ENCODE measurements around the gene VWA5B2. TPM values are rescaled to one million over a fixed set of nuclear protein-coding genes. Genes with fewer than 3 reads are reported as not detected.
A peak's percentile ranks its signal among the peaks of the same experiment; 100 is the strongest.

Gene VWA5B2
- total and polyA plus RNA-seq, 2 of the 13 experiments (the other 11 are each of a cell fraction or from before 2014, with no cell fraction given): 0.03 to 0.04 TPM

DNA sequence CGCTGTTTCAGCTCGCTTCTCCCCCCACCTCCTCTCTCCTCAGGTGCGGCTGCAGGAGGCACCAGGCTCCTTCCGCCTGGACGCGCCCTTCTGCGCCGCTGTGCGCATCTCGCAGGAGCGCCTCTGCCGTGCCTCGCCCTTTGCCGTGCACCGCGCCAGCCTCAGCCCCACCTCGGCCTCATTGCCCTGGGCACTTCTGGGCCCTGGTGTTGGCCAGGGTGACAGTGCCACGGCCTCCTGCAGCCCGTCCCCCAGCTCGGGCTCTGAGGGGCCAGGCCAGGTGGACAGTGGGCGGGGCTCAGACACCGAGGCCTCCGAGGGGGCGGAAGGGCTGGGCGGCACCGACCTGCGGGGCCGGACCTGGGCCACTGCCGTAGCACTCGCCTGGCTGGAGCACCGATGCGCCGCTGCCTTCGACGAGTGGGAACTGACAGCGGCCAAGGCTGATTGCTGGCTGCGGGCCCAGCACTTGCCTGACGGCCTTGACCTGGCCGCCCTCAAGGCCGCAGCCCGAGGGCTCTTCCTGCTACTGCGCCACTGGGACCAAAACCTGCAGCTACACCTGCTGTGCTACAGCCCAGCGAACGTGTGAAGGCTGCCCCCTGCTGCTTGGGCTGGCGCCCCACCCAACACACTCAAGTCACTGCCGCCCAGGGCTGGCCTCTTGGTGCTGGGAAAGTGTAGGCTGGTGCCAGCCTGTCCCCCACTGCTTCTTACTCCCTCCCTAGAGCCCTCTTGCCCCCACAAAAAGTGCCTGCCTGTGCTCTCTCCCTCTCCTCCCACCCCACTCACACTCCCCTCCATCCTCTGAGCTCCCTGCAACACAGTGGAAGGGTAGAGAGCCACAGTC, 12.3 kb downstream of the VWA5B2 start (continued):
- TF ChIP-seq, protein P1, sequence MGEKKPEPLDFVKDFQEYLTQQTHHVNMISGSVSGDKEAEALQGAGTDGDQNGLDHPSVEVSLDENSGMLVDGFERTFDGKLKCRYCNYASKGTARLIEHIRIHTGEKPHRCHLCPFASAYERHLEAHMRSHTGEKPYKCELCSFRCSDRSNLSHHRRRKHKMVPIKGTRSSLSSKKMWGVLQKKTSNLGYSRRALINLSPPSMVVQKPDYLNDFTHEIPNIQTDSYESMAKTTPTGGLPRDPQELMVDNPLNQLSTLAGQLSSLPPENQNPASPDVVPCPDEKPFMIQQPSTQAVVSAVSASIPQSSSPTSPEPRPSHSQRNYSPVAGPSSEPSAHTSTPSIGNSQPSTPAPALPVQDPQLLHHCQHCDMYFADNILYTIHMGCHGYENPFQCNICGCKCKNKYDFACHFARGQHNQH (CRISPR knock-in tag; IDR thresholded peaks at IDR 0.05): peak; percentile 96
- peak; percentile 75 for TF ChIP-seq SP4 (CRISPR knock-in tag; IDR thresholded peaks at IDR 0.05)
- TF ChIP-seq FOSL2 (CRISPR knock-in tag; IDR thresholded peaks at IDR 0.05): peak; percentile 68
- TF ChIP-seq, protein P2, sequence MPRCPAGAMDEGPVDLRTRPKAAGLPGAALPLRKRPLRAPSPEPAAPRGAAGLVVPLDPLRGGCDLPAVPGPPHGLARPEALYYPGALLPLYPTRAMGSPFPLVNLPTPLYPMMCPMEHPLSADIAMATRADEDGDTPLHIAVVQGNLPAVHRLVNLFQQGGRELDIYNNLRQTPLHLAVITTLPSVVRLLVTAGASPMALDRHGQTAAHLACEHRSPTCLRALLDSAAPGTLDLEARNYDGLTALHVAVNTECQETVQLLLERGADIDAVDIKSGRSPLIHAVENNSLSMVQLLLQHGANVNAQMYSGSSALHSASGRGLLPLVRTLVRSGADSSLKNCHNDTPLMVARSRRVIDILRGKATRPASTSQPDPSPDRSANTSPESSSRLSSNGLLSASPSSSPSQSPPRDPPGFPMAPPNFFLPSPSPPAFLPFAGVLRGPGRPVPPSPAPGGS (CRISPR knock-in tag; IDR thresholded peaks at IDR 0.05): peak; percentile 82; the same call in 1 of the 2 replicates
- TF ChIP-seq PRPF4 (IDR thresholded peaks at IDR 0.05; ENCODE audit: low read depth, low read length, poor library complexity, severe bottlenecking): no peak
- TF ChIP-seq MIXL1 (CRISPR knock-in tag; IDR thresholded peaks at IDR 0.05): peak; percentile 81; the same call in 1 of the 2 replicates
- TF ChIP-seq ZNF678 (CRISPR knock-in tag; IDR thresholded peaks at IDR 0.05): peak; percentile 87; the same call in 1 of the 2 replicates
- no peak for TF ChIP-seq PAWR (CRISPR knock-in tag; IDR thresholded peaks at IDR 0.05; ENCODE audit: borderline replicate concordance)
- peak; percentile 53; the same call in 1 of the 2 replicates for TF ChIP-seq ZNF160 (CRISPR knock-in tag; IDR thresholded peaks at IDR 0.05)
- peak; percentile 80; the same call in 1 of the 2 replicates for TF ChIP-seq ETV5 (CRISPR knock-in tag; IDR thresholded peaks at IDR 0.05; ENCODE audit: borderline replicate concordance)
- peak; percentile 99 for TF ChIP-seq AGO2 (optimal IDR thresholded peaks at IDR 0.05; ENCODE audit: low read depth, low read length)
- TF ChIP-seq, protein P3, sequence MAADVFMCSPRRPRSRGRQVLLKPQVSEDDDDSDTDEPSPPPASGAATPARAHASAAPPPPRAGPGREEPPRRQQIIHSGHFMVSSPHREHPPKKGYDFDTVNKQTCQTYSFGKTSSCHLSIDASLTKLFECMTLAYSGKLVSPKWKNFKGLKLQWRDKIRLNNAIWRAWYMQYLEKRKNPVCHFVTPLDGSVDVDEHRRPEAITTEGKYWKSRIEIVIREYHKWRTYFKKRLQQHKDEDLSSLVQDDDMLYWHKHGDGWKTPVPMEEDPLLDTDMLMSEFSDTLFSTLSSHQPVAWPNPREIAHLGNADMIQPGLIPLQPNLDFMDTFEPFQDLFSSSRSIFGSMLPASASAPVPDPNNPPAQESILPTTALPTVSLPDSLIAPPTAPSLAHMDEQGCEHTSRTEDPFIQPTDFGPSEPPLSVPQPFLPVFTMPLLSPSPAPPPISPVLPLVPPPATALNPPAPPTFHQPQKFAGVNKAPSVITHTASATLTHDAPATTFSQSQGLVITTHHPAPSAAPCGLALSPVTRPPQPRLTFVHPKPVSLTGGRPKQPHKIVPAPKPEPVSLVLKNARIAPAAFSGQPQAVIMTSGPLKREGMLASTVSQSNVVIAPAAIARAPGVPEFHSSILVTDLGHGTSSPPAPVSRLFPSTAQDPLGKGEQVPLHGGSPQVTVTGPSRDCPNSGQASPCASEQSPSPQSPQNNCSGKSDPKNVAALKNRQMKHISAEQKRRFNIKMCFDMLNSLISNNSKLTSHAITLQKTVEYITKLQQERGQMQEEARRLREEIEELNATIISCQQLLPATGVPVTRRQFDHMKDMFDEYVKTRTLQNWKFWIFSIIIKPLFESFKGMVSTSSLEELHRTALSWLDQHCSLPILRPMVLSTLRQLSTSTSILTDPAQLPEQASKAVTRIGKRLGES (CRISPR knock-in tag; IDR thresholded peaks at IDR 0.05; ENCODE audit: borderline replicate concordance): no peak
- TF ChIP-seq AHR (CRISPR knock-in tag; IDR thresholded peaks at IDR 0.05): no peak; the same call in 1 of the 2 replicates
- TF ChIP-seq, protein P4, sequence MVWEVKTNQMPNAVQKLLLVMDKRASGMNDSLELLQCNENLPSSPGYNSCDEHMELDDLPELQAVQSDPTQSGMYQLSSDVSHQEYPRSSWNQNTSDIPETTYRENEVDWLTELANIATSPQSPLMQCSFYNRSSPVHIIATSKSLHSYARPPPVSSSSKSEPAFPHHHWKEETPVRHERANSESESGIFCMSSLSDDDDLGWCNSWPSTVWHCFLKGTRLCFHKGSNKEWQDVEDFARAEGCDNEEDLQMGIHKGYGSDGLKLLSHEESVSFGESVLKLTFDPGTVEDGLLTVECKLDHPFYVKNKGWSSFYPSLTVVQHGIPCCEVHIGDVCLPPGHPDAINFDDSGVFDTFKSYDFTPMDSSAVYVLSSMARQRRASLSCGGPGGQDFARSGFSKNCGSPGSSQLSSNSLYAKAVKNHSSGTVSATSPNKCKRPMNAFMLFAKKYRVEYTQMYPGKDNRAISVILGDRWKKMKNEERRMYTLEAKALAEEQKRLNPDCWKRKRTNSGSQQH (CRISPR knock-in tag; IDR thresholded peaks at IDR 0.05; ENCODE audit: low read depth): no peak; the same call in 1 of the 2 replicates
- TF ChIP-seq ZNF17 (CRISPR knock-in tag; IDR thresholded peaks at IDR 0.05): no peak
- peak in 1 of 2 experiments; percentile 98; a peak in 1 of 4 replicates for TF ChIP-seq KLF16 (CRISPR knock-in tag; IDR thresholded peaks at IDR 0.05)
- TF ChIP-seq ARNTL (CRISPR knock-in tag; IDR thresholded peaks at IDR 0.05): peak; percentile 80
- TF ChIP-seq, protein P5, sequence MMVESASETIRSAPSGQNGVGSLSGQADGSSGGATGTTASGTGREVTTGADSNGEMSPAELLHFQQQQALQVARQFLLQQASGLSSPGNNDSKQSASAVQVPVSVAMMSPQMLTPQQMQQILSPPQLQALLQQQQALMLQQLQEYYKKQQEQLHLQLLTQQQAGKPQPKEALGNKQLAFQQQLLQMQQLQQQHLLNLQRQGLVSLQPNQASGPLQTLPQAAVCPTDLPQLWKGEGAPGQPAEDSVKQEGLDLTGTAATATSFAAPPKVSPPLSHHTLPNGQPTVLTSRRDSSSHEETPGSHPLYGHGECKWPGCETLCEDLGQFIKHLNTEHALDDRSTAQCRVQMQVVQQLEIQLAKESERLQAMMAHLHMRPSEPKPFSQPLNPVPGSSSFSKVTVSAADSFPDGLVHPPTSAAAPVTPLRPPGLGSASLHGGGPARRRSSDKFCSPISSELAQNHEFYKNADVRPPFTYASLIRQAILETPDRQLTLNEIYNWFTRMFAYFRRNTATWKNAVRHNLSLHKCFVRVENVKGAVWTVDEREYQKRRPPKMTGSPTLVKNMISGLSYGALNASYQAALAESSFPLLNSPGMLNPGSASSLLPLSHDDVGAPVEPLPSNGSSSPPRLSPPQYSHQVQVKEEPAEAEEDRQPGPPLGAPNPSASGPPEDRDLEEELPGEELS (CRISPR knock-in tag; IDR thresholded peaks at IDR 0.05): peak; percentile 80
- peak; percentile 46; the same call in 1 of the 2 replicates for TF ChIP-seq ARNT2 (CRISPR knock-in tag; IDR thresholded peaks at IDR 0.05; ENCODE audit: low read depth)

Measured in HepG2 (cell line).